ENCODE data around the gene LPAR6.

DNA sequence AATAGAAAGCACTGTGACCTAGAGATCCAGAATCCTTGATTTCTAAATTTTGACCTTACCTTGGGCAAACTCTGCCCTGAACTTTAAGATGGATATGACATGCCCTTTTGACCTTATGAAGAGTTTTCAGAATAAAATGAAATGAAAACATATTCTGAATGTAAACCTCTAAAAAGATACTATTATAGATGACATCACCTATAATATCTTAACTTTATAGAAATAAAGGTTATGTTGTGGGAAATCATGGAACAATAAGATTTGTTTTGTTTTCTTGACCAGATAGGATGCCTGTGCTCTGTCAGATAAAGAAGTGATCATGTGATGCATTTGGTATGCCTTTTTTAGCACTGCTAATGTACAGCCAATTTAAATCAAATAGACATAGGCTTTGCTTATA lies 13.1 kb upstream of the LPAR6 start:
- TF ChIP-seq, protein P1, sequence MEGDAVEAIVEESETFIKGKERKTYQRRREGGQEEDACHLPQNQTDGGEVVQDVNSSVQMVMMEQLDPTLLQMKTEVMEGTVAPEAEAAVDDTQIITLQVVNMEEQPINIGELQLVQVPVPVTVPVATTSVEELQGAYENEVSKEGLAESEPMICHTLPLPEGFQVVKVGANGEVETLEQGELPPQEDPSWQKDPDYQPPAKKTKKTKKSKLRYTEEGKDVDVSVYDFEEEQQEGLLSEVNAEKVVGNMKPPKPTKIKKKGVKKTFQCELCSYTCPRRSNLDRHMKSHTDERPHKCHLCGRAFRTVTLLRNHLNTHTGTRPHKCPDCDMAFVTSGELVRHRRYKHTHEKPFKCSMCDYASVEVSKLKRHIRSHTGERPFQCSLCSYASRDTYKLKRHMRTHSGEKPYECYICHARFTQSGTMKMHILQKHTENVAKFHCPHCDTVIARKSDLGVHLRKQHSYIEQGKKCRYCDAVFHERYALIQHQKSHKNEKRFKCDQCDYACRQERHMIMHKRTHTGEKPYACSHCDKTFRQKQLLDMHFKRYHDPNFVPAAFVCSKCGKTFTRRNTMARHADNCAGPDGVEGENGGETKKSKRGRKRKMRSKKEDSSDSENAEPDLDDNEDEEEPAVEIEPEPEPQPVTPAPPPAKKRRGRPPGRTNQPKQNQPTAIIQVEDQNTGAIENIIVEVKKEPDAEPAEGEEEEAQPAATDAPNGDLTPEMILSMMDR (IDR thresholded peaks at IDR 0.05), result no peak
- TF ChIP-seq POLR2A (IDR thresholded peaks at IDR 0.05) (no peak), EP300 (IDR thresholded peaks at IDR 0.05) (no peak)
